ENCODE data around the gene ST8SIA1.
A peak's percentile ranks its signal among the peaks of the same experiment; 100 is the strongest.
"Not testable (repeated sequence)": the region's sequence is repeated elsewhere in the genome, so short reads cannot be mapped to it uniquely, and the experiment has no call there.

Gene ST8SIA1

GRCh38 chr12:22334410-22335100, at the start of gene ST8SIA1:
Gene ST8SIA1 (minus strand): TSS chr12:22334707. CDS start chr12:22334232, 475 bp downstream.
- DNase-seq, result peak; percentile 78

GRCh38 chr12:22380031-22380430, 45.5 kb upstream of the ST8SIA1 start:
- DNase-seq, result no peak

DNA sequence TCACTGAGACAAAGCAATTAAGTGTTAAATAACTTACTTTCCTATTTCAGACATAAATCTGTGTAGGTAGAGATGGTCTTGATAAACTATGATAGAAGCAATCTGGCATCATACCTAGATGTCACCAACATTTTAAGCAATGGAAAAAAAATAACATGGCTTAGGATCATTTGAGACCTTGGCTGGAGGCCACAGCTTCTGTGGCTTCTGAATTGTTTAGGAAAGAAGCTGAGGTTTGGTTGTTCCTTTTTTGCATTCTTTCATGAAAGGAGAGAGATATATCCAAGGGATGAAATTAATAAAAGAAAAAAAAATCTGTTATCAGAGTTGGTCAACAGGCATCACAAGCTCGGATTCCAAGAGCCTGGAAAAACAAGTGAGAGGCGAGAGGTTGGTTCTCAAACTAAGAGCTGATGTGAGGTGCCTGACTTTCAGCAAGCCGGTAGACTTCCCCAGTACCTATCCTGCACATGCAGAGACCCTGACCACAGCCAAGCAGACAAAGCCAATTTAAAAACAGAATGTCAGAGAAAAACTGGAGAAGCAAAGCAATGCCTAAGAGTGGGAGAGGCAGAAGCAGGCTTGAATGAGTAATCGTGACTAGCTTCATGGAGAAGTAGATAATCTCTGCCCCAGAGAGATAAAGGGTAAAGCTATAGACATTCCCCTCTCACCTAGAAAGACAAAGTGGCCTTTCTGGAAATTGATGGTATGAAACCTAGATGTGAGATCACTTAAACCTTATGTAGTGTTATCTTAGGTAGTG, 43.4 kb upstream of the ST8SIA1 start:
- DNase-seq, result no peak

DNA sequence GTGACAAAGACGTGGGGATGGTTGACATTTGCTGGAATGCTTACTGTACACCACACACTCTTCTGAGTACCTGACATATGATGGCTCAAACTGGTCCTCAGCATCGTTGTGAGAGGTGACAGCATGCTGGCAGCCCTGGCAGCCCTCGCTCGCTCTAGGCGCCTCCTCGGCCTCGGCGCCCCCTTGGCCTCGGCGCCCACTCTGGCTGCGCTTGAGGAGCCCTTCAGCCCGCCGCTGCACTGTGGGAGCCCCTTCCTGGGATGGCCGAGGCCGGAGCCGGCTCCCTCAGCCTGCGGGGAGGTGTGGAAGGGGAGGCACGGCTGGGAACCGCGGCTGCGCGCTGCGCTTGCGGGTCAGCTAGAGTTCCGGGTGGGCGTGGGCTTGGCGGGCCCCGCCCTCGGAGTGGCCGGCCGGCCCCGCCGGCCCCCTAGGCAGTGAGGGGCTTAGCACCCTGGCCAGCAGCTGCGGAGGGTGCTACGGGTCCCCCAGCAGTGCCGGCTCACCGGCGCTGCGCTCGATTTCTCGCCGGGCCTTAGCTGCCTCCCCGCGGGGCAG, 42.2 kb upstream of the ST8SIA1 start:
- DNase-seq, result not testable (repeated sequence)

DNA sequence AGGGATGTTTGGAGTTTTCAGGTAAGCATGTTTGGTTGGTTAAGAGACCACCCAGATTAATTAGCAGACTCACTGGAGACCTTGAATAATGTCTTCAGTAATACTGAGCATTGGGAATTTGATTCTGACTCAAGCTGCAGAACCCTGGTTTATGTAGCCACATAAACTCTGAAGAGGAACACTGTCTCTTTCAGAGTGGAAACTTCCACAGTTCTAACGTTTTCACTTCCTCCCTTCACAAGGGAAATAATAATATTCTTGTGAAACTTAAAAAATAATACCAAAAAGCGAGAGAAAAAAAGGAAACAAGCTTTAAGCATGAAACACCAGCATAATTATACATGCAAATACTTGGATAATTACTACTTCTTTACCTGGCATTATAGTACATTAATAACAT, 40.0 kb upstream of the ST8SIA1 start:
- no peak for DNase-seq

DNA sequence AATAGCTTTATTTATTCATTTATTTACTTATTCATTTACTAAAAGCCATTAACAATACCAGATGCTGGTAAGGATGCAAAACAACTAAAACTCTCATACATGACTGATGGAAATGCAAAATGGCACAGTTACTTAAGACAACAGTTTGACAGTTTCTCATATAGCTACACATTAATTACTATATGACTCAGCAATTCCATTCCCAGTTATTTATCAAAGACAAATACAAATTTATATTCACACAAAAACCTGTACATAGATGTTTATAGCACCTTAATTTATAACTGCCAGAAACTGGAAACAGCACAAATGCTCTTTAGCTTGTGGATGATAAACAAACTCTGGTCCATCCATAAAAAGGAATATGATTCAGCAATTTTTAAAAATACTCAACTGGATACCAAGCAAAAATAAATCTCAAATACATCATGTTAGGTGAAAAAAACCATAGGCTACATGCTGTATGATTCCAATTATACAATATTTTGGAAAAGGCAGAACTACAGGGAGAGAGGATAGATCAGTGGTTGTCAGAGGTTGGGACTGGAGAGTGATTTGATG, 37.9 kb upstream of the ST8SIA1 start:
- no peak for DNase-seq

- DNase-seq, result no peak
These were observed 31.7 kb upstream of the ST8SIA1 start for GRCh38 chr12:22366181-22366580.

- DNase-seq, result no peak
These were observed 27.3 kb upstream of the ST8SIA1 start for GRCh38 chr12:22361785-22362184.

- no peak for DNase-seq
These were observed 26.3 kb upstream of the ST8SIA1 start for GRCh38 chr12:22360774-22361173.

DNA sequence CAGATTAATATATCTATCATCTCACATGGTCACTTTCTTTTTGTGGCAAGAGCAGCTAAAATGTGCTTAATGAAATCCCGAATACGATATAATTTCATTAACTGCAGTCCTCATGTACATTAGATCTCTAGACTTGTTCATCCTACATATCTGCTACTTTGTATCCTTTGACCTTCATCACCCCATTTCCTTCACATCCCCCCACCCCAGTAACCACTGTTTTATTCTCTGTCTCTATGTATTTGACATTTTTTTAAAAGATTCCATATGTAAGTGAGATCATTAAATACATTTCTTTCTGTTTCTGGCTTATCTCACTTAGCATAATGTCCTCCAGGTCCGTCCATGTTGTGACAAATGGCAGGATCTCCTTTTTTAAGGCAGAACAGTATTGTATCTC, 23.0 kb upstream of the ST8SIA1 start:
- DNase-seq, result no peak

DNA sequence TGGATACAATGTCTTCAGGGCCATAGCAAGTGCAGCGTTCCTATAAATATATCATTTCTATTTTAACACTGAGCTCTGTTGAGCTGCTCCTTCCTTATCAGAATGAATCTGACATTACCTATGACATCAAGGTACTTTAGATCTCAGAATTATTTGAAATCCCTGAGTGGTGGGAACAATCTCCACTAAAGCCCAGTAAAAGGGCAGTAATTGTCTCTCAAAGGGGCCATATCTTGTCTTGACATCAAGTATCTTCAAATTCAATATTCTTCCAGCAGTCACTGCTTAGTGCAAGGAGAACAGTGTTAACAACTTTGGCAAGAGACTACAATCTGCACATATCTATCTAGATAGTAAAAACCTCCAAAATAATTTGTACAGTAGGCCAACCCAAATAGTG, 21.7 kb upstream of the ST8SIA1 start:
- no peak for DNase-seq

- no peak for DNase-seq
These were observed 20.6 kb upstream of the ST8SIA1 start for GRCh38 chr12:22355011-22355580.

GRCh38 chr12:22353615-22354325, 19.3 kb upstream of the ST8SIA1 start:
- DNase-seq, result no peak

GRCh38 chr12:22350886-22351285, 16.4 kb upstream of the ST8SIA1 start:
- DNase-seq, result no peak

DNA sequence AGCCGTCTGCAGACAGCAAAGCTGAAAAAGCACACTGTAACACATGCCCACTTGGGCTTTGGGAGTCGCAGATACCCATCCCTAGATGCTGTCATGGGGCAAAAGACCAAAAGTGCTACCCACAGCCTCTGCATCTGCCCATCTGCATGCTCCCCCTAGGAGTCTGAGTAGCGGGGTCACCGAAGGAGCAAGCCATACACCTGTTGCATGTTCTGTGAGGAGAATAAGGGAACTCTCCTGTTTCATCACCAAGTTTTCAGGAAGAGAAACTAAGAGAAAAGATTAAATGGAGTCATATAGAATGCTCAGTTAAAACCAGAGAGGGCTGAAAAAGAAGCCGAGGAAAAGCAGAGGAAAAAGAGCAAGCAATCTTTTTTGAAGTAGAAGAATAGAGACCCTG, 13.7 kb upstream of the ST8SIA1 start:
- no peak for DNase-seq

- DNase-seq, result no peak
These were observed 5.6 kb upstream of the ST8SIA1 start for GRCh38 chr12:22340143-22340542.

GRCh38 chr12:22339691-22340090, 5.2 kb upstream of the ST8SIA1 start:
- DNase-seq, result no peak

- DNase-seq, result no peak
These were observed 1.3 kb upstream of the ST8SIA1 start for GRCh38 chr12:22335794-22336166.

GRCh38 chr12:22333713-22334409, 646 bp downstream of the ST8SIA1 start:
- peak; percentile 28 for DNase-seq

DNA sequence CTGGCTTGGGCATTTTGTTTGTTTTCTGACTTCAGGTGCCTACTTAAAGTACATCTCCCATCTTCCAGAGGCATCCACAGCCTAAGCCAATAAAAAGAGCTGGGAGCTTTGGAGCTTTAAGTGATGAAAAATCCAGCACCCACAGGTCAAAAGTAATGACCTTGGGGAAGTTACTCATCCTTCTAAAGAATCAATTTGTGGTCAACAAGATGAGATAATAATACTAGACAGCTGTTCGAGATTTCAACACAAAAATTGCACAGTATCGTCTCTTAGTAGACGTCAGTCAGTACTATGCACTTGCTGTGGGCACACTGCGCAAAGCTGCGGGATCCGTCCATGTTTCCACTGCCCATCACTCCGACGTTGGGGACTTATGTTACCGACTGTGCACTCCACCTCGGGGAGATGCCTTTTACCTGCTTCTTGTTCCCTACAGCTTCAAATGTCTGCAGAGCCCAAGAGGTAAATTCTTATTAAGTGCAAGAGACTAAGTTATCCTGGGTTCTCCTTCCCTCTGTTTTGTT, 1.3 kb downstream of the ST8SIA1 start:
- DNase-seq, result peak; percentile 46

DNA sequence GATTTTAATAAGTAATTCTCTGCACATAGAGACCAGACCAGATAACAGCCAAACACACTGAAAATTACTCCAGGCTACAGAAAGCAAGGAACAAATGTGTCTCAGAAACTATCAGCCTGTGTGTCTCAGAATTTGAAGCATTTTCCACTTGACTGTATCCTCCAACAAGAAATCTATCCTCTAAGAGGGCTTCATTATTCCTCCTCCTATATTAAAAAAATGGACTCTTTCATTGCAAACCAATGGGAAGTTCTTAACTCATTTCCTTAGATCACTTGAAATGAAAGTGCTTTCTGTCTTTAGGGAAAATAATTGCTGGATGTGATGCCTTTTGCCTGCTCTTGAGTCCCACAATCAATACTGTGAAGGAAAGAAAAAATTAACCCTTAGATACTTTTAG, 2.3 kb downstream of the ST8SIA1 start:
- DNase-seq, result no peak

DNA sequence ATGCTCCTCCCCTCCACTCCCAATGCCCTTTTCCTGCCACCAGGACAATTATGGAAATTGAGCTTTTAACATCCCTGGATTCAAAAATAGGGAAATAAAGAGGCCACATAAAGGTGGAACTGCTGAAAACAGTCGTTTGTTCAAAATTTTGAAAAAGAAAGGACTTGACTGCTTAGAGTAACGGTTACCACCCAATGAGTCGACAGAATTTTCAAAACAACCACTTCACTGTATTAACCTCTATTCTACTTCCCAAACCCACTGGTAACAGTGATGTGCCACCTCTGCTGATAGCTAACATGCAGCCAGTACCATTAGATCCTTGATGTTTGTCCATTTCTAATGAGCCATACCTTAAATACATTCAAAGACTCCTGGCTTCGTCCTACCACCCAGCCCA, 4.9 kb downstream of the ST8SIA1 start:
- peak; percentile 20 for DNase-seq

Data from CD4-positive, alpha-beta T cell treated with Interleukin-4 for 4 hours (primary cell).